Nephron (organoid): ENCODE data around the gene SATB2.

Source experiments
- H3K27ac Mint-ChIP-seq, 3 experiments: 2 replicates each; pipeline ENCODE4 v1.8.0; 2020; ENCODE audit warnings: mixed read lengths in 3 of 3, mild to moderate bottlenecking in 2 of 3, moderate library complexity in 1 of 3
- H3K27me3 Mint-ChIP-seq: 2 replicates; pipeline ENCODE4 v1.8.0; 2021; ENCODE audit warnings: low read depth, mild to moderate bottlenecking, moderate library complexity, mixed read lengths
- H3K36me3 Mint-ChIP-seq: 2 replicates; pipeline ENCODE4 v1.8.0; 2020; ENCODE audit warnings: low read depth, mixed read lengths
- H3K4me1 Mint-ChIP-seq: 2 replicates; pipeline ENCODE4 v1.8.0; 2020; ENCODE audit warnings: mixed read lengths
- H3K4me3 Mint-ChIP-seq, 3 experiments: 2 replicates each; pipeline ENCODE4 v1.8.0; 2020; ENCODE audit warnings: mild to moderate bottlenecking in 3 of 3, mixed read lengths in 3 of 3, moderate library complexity in 2 of 3
- H3K9me3 Mint-ChIP-seq: 2 replicates; pipeline ENCODE4 v1.8.0; 2020; ENCODE audit warnings: mixed read lengths
- CTCF ChIP-seq, 3 experiments: fragments of 200-600 bp; sonication (generic); IDR thresholded peaks; one replicate each; pipeline ENCODE4 v1.5.0; 2021; ENCODE audit warnings: antibody characterized with exemption in 3 of 3; ENCODE audit not compliant: unreplicated experiment in 3 of 3

SATB2 gene

DNA sequence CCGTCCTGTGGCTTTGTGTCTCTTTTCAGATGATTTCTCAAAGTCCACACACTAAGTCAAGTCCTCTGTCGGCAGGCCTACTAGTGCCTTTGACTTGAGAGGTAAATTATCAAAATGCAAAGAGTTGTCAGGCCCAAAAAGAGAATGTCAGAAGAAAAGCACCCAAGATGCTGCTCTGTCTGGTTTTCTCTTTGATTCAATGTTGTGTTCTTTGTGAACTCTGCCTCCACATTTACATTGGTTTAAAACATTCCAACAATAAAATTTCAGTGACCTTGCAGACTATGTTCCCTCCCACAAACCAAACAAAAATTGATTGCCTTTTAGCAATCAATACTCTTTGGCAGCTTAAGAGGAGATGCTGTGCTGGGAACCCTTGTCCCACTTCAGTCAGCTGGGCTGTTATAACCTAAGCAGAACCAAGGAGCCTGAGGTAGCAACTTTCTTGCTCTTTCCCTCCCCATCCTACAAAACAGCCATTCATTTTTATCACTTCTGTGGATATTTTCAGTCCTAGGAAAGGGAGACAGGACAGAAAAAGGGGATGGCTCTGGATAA is 19.6 kb upstream of the SATB2 start:
- Mint-ChIP-seq H3K27me3 (peaks cover 72% of the 10 kb centered on the region), H3K9me3 (no peaks in the 10 kb centered on the region), H3K36me3 (no peaks in the 10 kb centered on the region), H3K27ac (no peak overlapping the region), H3K4me3 (no peak overlapping the region), H3K4me1 (no peaks in the 10 kb centered on the region)
- TF ChIP-seq CTCF (IDR thresholded peaks at IDR 0.05; ENCODE audit: unreplicated experiment in 3 of 3), result no peak

GRCh38 chr2:199471443-199472057 is 13.8 kb upstream of the SATB2 start:
- Mint-ChIP-seq H3K9me3 (no peaks in the 10 kb centered on the region), H3K27me3 (peaks cover 99% of the 10 kb centered on the region), H3K36me3 (no peaks in the 10 kb centered on the region), H3K27ac (no peak overlapping the region), H3K4me1 (peaks cover 20% of the 10 kb centered on the region), H3K4me3 (peak overlapping the region; percentile 51 to 62 (median 61))
- peak; percentile 66 to 81 (median 75) for TF ChIP-seq CTCF (IDR thresholded peaks at IDR 0.05; ENCODE audit: unreplicated experiment in 3 of 3)

DNA sequence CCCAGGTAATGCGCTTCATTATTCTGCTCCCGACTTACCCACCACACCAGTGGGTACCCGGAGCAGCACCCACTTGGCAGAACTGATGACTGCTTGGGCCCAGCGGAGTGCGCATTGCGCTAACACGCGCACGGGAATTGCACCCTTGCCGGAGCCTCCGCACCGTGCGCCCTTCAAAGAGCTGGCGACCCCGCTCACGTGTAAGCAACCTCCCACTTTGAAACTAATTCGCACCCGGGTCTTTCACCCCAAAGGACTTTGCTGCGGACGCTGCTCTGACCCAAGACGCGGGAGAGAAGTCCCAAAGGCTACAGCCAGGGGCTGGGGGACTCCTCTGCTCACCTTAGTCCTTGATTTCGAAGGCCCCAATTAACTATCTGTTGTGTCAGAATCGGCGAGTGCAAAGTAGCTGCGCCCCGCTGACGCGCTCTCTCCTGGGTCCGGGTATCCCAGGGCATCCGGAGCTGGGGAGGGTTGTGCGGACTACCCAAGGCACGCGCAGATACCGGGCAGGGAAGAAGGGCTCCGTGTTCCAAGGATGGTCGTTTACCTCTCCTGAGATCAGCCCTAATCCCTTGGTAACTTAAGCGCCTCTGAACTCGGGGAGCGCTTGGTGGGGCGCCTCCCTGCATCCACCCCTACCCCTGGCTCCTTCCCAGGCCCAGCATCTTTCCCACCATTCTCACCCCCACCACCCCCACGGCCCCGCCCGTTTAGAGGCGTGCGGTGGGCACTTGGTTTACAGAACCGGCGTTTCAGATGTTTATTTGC is 13.1 kb upstream of the SATB2 start:
- Mint-ChIP-seq H3K4me3 (peak overlapping the region; percentile 51 to 62 (median 61)), H3K36me3 (no peaks in the 10 kb centered on the region), H3K27ac (no peak overlapping the region), H3K9me3 (no peaks in the 10 kb centered on the region), H3K27me3 (peaks cover 99% of the 10 kb centered on the region), H3K4me1 (peaks cover 20% of the 10 kb centered on the region)
- TF ChIP-seq CTCF (IDR thresholded peaks at IDR 0.05; ENCODE audit: unreplicated experiment in 3 of 3), result no peak

DNA sequence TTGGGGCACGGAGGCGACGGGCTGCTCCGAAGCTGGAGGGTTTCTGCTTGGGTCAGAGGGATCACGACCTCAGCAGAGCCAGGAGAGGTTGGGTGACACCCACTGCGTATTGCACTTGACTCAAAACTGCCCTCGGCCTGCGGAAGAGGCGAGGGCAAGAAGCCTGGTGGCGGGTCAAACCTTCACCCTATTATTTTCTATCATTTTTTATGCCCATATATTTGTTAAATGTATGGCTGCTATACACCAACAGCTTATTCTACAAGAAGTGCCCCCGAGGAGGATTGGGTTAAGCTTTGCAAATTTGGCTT is 12.6 kb upstream of the SATB2 start:
- TF ChIP-seq CTCF (IDR thresholded peaks at IDR 0.05; ENCODE audit: unreplicated experiment in 3 of 3), result no peak
- peak overlapping the region; percentile 51 to 62 (median 61) for H3K4me3 Mint-ChIP-seq
- peaks cover 22% of the 10 kb centered on the region for H3K4me1 Mint-ChIP-seq
- H3K27ac Mint-ChIP-seq, result no peak overlapping the region
- peaks cover 99% of the 10 kb centered on the region for H3K27me3 Mint-ChIP-seq
- no peaks in the 10 kb centered on the region for H3K9me3 Mint-ChIP-seq
- no peaks in the 10 kb centered on the region for H3K36me3 Mint-ChIP-seq

DNA sequence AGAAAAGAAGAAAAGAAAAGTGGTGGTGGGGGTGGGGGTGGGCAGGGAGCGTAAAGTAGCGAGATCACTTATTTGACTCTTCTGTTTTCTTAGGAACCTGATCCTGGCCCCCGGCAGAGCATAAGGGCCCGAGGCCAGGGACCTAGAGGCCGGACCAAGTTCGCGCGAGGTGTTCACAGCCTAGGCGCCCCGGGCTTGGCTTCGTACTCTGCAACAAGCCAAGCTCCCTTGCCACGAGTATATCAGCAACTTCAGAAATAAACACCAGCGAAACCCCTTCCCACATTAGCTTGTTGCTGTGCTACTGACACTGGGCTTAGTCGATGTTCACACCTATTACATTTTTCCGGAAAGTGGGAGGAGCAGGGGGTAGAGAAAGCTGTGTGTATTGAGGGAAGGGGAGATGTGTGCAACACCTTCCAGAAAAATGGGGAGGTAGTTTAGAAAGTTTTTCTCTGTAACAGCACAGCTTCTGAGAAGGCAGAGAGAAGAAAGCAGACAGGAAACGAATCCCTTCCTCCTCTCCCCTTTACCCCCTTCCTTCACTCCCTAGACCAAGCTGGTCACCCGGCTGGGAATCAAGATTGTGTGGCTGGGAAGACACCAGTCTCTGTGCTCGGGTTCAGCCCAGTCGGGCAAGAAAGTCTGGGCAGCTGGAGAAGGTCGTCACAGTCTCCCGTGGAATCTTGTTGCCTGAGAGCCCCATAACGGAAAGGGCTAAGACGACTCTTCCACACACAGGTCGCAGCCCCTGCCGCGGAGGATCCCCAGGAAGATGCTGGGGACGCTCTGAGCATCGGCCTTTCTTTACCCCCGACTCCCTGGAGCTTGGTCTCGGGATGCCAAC is 12.0 kb upstream of the SATB2 start:
- H3K27ac Mint-ChIP-seq, result no peak overlapping the region
- H3K27me3 Mint-ChIP-seq, result peaks cover 99% of the 10 kb centered on the region
- TF ChIP-seq CTCF (IDR thresholded peaks at IDR 0.05; ENCODE audit: unreplicated experiment in 3 of 3), result no peak
- H3K4me1 Mint-ChIP-seq, result peaks cover 28% of the 10 kb centered on the region
- no peaks in the 10 kb centered on the region for H3K36me3 Mint-ChIP-seq
- H3K4me3 Mint-ChIP-seq, result peak overlapping the region; percentile 11 to 70 (median 67)
- H3K9me3 Mint-ChIP-seq, result no peaks in the 10 kb centered on the region
